Mammary epithelial cell (primary cell): Measurements from ENCODE around the gene LAMA4.

Experiments used
- EZH2 ChIP-seq: IDR thresholded peaks from 2 replicates; pipeline ENCODE4 v1.6.1; 2012; ENCODE audit warnings: low read length, inconsistent platforms, borderline replicate concordance
- TF ChIP-seq, protein P1 (sequence below), 2 donors: IDR thresholded peaks in 1 of 2; conservative IDR thresholded peaks in 1 of 2; 2 replicates each; pipeline ENCODE4 v1.5.1; 2011 to 2012; ENCODE audit warnings: inconsistent platforms in 2 of 2, low read length in 2 of 2, mild to moderate bottlenecking in 2 of 2, control low read depth in 1 of 2, low read depth in 1 of 2; ENCODE audit not compliant: insufficient read depth in 1 of 2; ENCODE audit errors: extremely low read depth in 1 of 2

DNA sequence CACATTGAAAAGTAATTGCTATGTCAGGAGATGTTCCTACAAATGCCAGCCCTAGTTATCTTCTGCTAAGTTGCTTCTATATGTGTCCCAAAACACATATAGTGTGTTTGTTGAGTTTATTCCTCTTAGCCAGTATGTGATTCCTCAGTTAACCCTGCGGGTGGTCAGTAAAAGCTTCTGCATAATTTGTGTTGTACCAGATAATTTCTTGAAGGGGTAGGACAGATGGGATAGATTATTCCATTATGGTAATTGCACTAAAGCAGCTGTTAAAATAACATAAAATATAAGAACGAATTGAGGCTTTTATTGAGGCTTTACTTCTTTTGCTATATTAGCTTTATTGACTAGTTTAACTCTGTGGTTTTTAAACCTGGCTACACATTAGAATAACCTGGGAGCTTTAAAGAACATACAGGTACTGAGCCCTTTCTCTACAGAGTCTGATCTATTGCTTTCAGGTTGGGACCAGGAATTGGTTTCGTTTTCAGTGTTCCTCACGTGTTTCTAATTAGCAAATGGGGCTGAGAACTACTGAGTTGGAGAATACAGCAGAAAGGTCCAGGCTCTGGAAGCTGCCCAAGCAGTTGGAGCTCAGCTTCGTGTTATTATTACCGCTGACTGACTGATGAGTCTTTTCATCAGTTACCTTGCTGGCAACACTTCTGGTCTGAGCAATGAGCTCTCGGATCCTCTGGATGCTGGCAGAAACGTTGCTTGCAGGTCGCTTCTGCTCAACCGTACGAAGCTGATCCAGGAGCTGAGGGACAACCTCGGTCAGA, 110.0 kb downstream of the LAMA4 start:
- TF ChIP-seq, protein P1, sequence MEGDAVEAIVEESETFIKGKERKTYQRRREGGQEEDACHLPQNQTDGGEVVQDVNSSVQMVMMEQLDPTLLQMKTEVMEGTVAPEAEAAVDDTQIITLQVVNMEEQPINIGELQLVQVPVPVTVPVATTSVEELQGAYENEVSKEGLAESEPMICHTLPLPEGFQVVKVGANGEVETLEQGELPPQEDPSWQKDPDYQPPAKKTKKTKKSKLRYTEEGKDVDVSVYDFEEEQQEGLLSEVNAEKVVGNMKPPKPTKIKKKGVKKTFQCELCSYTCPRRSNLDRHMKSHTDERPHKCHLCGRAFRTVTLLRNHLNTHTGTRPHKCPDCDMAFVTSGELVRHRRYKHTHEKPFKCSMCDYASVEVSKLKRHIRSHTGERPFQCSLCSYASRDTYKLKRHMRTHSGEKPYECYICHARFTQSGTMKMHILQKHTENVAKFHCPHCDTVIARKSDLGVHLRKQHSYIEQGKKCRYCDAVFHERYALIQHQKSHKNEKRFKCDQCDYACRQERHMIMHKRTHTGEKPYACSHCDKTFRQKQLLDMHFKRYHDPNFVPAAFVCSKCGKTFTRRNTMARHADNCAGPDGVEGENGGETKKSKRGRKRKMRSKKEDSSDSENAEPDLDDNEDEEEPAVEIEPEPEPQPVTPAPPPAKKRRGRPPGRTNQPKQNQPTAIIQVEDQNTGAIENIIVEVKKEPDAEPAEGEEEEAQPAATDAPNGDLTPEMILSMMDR (conservative IDR thresholded peaks at IDR 0.05 in 1 of 2, IDR thresholded peaks at IDR 0.05 in 1 of 2; ENCODE audit: extremely low read depth in 1 of 2, insufficient read depth in 1 of 2, low read depth in 1 of 2, low read length in 2 of 2), result no peak
- no peak for TF ChIP-seq EZH2
